ENCODE data around the gene WDR88. TPM values are rescaled to one million over a fixed set of nuclear protein-coding genes. Genes with fewer than 3 reads are reported as not detected.

Gene WDR88
- total and polyA plus RNA-seq, 2 donors (not counting 3 experiments of a cell fraction or from before 2014, with no cell fraction given), result not detected

GRCh38 chr19:33124207-33125098 is 7.5 kb upstream of the WDR88 start:
- no peaks in the 10 kb centered on the region for H3K9me1 ChIP-seq (replicated peaks; ENCODE audit: control insufficient read depth, extremely low read depth, insufficient read depth, low read length)
- intact Hi-C loops (cut with micrococcal nuclease) (loop anchor here (5.0 kb wide), 1 partner anchor 283 kb away; no protein-coding TSS in a partner anchor), dilution Hi-C loops (cut with MboI; ENCODE audit: extremely low pct_ligation_motif_present, low sequenced_read_pairs) (no loop called here)
- no peaks in the 10 kb centered on the region for H4K20me1 ChIP-seq (replicated peaks; ENCODE audit: control insufficient read depth, extremely low read depth, insufficient read depth, low read length)
- ChIA-PET POLR2A (interaction anchor here (0.6 kb wide), 1 partner anchor 13 kb away, joined by 5 read pairs; no protein-coding TSS in a partner anchor), CTCF (interaction anchor here (0.9 to 5.8 kb wide), 10 partner anchors 12 to 644 kb away, joined by 3 to 113 read pairs (median 8); no protein-coding TSS in a partner anchor)
- no peak for DNase-seq (ENCODE audit: low read depth, low spot score)
- H3K4me3 ChIP-seq (replicated peaks in 1 of 3; ENCODE audit: insufficient read depth in 1 of 3, low read depth in 1 of 3, low read length in 3 of 3), result no peak overlapping the region
- FAIRE-seq, result no peak
- no TSS peak for BruUV-seq (replicated peaks)
- no peaks in the 10 kb centered on the region for H3K9me3 ChIP-seq (replicated peaks; ENCODE audit: control insufficient read depth, insufficient read depth, low read length)
- H3K4me2 ChIP-seq (ENCODE audit: insufficient read depth, low read length), result no peak overlapping the region
- H3K4me1 ChIP-seq (ENCODE audit: control insufficient read depth, extremely low read depth, insufficient read depth, low read length), result no peaks in the 10 kb centered on the region
- H3K27me3 ChIP-seq (ENCODE audit: control insufficient read depth in 2 of 2, insufficient read depth in 2 of 2, low read length in 2 of 2), result no peaks in the 10 kb centered on the region
- TF ChIP-seq POLR2A (IDR thresholded peaks at IDR 0.05; ENCODE audit: low read depth, low read length) (no peak), MYC (IDR thresholded peaks at IDR 0.05; ENCODE audit: low read depth, low read length) (no peak), CTCF (IDR thresholded peaks at IDR 0.05; ENCODE audit: extremely low read depth in 1 of 2, insufficient read depth in 1 of 2, low read depth in 1 of 2, low read length in 2 of 2) (no peak), JUN (IDR thresholded peaks at IDR 0.05; ENCODE audit: borderline replicate concordance, insufficient read depth, insufficient read length, low read depth) (no peak), FOS (IDR thresholded peaks at IDR 0.05; ENCODE audit: borderline replicate concordance, insufficient read depth, low read length) (no peak), POLR2AphosphoS5 (IDR thresholded peaks at IDR 0.05; ENCODE audit: insufficient read depth, low read depth, low read length) (no peak), EZH2 (IDR thresholded peaks at IDR 0.05; ENCODE audit: borderline replicate concordance, low read depth, low read length, severe bottlenecking) (no peak), GATA2 (IDR thresholded peaks at IDR 0.05; ENCODE audit: insufficient read depth, insufficient read length, low read depth, low read length) (no peak), MAX (IDR thresholded peaks at IDR 0.05; ENCODE audit: insufficient read depth, insufficient read length) (no peak)
- H3K27ac ChIP-seq (ENCODE audit: insufficient read depth, low read depth, low read length), result no peak overlapping the region
- H3K9ac ChIP-seq (replicated peaks; ENCODE audit: extremely low read depth, insufficient read depth, low read length), result no peak overlapping the region
- no peaks in the 10 kb centered on the region for H3K79me2 ChIP-seq (ENCODE audit: control insufficient read depth, insufficient read depth, low read length)
- no peaks in the 10 kb centered on the region for H3K36me3 ChIP-seq (ENCODE audit: control insufficient read depth in 2 of 2, extremely low read depth in 1 of 2, insufficient read depth in 2 of 2, low read length in 2 of 2)
- no peak overlapping the region for H2AFZ ChIP-seq (ENCODE audit: low read depth, low read length)
